Common myeloid progenitor, CD34-positive (primary cell): ENCODE measurements around the gene CFAP251.
"Not testable (repeated sequence)": the region's sequence is repeated elsewhere in the genome, so short reads cannot be mapped to it uniquely, and the experiment has no call there.

Experiments
- CTCF ChIA-PET: fragments of 350-600 bp; sonication (Branson Sonifier 250); formaldehyde crosslinking; loops from one replicate; lab custom pipeline; 2021; ENCODE audit warnings: antibody characterized with exemption; lab: Charles Lee
- POLR2A ChIA-PET: fragments of 350-600 bp; sonication (Branson Sonifier 250); formaldehyde crosslinking; loops from one replicate; lab custom pipeline; 2021; ENCODE audit warnings: antibody characterized with exemption; lab: Charles Lee
- DNase-seq, 3 donors: peaks; one replicate each; pipeline versions ENCODE4 v3.0.0 to v3.0.0-alpha.2; 2013
- H3K27ac ChIP-seq, 2 experiments: 1 replicate in 1 of 2; 2 replicates in 1 of 2; pipeline ENCODE4 v1.7.0; 2013; ENCODE audit warnings: inconsistent platforms in 2 of 2, low read length in 2 of 2, mild to moderate bottlenecking in 2 of 2, low read depth in 1 of 2, moderate library complexity in 1 of 2; ENCODE audit not compliant: severe bottlenecking in 2 of 2, insufficient read depth in 1 of 2, poor library complexity in 1 of 2
- H3K27me3 ChIP-seq, 5 experiments: replicated peaks in 2 of 5; 1 replicate in 3 of 5; 2 replicates in 2 of 5; pipeline versions ENCODE4 v1.6.1 to v1.7.0; 2013; ENCODE audit warnings: low read length in 4 of 5, mild to moderate bottlenecking in 2 of 5, moderate library complexity in 2 of 5, inconsistent platforms in 1 of 5; ENCODE audit not compliant: insufficient read depth in 5 of 5, control insufficient read depth in 4 of 5
- H3K36me3 ChIP-seq, 4 experiments: 1 replicate in 2 of 4; 2 replicates in 2 of 4; pipeline versions ENCODE4 v1.6.1 to v1.7.0; 2013; ENCODE audit warnings: low read length in 3 of 4, control low read depth in 1 of 4, mild to moderate bottlenecking in 1 of 4; ENCODE audit not compliant: control insufficient read depth in 4 of 4, insufficient read depth in 4 of 4
- H3K4me1 ChIP-seq, 4 experiments: 1 replicate in 3 of 4; 2 replicates in 1 of 4; pipeline versions ENCODE4 v1.6.1 to v1.7.1; 2013; ENCODE audit warnings: low read length in 3 of 4, mild to moderate bottlenecking in 3 of 4, control low read depth in 1 of 4, inconsistent platforms in 1 of 4, moderate library complexity in 1 of 4; ENCODE audit not compliant: control insufficient read depth in 4 of 4, insufficient read depth in 4 of 4; ENCODE audit errors: control extremely low read depth in 1 of 4
- H3K4me3 ChIP-seq, 7 experiments: 1 replicate in 4 of 7; 2 replicates in 3 of 7; pipeline versions ENCODE4 v1.5.1 to v1.7.0; 2013; ENCODE audit warnings: mild to moderate bottlenecking in 7 of 7, low read length in 6 of 7, moderate library complexity in 6 of 7, inconsistent platforms in 2 of 7, low read depth in 2 of 7, control low read depth in 1 of 7; ENCODE audit not compliant: insufficient read depth in 4 of 7, control insufficient read depth in 1 of 7; ENCODE audit errors: extremely low read depth in 1 of 7
- H3K9me3 ChIP-seq, 5 experiments: 1 replicate in 4 of 5; 2 replicates in 1 of 5; pipeline versions ENCODE4 v1.6.1 to v1.7.1; 2013; ENCODE audit warnings: low read length in 4 of 5, mild to moderate bottlenecking in 2 of 5, inconsistent platforms in 1 of 5, low read depth in 1 of 5, moderate library complexity in 1 of 5; ENCODE audit not compliant: control insufficient read depth in 4 of 5, insufficient read depth in 2 of 5; ENCODE audit errors: control extremely low read depth in 1 of 5
- WGBS: methylation state at CpG from one replicate; pipeline ENCODE4 v1.1.5; 2013; ENCODE audit not compliant: insufficient coverage; 5-methylcytosine and 5-hydroxymethylcytosine counted together

CFAP251 gene

DNA sequence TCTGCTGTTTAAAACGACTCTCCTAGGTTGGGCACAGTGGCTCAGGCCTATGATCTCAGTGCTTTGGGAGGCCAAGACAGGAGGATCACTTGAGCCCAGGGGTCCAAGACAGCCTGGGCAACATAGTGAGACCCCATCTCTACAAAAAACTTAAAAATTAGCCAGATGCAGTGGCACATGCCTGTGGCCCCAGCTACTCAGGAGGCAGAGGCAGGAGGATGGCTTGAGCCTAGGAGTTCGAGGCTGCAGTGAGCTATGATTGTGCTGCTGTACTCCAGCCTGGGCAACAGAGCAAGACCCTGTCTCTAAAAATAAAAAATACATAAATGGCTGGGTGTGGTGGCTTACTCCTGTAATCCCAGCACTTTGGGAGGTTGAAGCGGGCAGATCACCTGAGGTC is 123.1 kb downstream of the CFAP251 start:
- H3K27me3 ChIP-seq, DNase-seq, H3K4me1 ChIP-seq, H3K27ac ChIP-seq, POLR2A ChIA-PET, H3K4me3 ChIP-seq: not testable (repeated sequence)
- CTCF ChIA-PET, result interaction anchor here (2.1 kb wide), 1 partner anchor 82 kb away, joined by 8 read pairs; no protein-coding TSS in a partner anchor
- Histone ChIP-seq H3K36me3 (peaks cover 18 to 66% (median 50%) of the 10 kb centered on the region in 4 experiments), H3K9me3 (peaks cover 0 to 11% (median 0%) of the 10 kb centered on the region in 5 experiments)
- 100% methylated on average over 2 of the region's 3 CpGs for WGBS

DNA sequence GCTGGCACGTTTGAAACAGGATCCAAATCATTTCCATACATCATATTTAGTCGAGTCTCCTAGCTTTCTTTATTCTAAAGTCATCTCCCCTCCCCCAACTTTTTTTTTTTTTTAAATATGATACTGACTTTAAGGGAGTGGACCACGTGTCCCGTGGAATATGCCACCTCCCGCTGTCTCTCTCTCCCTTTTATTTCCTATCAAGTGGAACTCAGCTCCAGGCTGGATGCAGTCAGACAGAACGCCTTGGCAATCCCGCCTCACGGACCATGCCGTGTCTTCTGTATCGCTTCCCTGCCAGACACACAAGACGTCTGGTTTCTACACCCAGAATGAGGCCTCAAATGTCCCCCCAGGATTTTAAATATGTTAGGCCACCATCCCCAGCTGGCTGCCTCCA is 124.5 kb downstream of the CFAP251 start:
- POLR2A ChIA-PET, result interaction anchor here (0.7 to 1.2 kb wide), 3 partner anchors 20 to 217 kb away, joined by 3 read pairs; no protein-coding TSS in a partner anchor
- peaks cover 14 to 68% (median 45%) of the 10 kb centered on the region in 4 experiments for H3K36me3 ChIP-seq
- no peaks in the 10 kb centered on the region for H3K4me1 ChIP-seq
- H3K9me3 ChIP-seq, result peaks cover 0 to 11% (median 0%) of the 10 kb centered on the region in 5 experiments
- CTCF ChIA-PET, result interaction anchor here (0.8 to 2.1 kb wide), 4 partner anchors 13 to 148 kb away, joined by 3 to 8 read pairs (median 4); no protein-coding TSS in a partner anchor
- H3K4me3 ChIP-seq, result no peak overlapping the region
- 93% methylated on average over 4 of the region's 11 CpGs for WGBS
- no peak overlapping the region for H3K27ac ChIP-seq
- no peaks in the 10 kb centered on the region for H3K27me3 ChIP-seq
- no peak for DNase-seq

DNA sequence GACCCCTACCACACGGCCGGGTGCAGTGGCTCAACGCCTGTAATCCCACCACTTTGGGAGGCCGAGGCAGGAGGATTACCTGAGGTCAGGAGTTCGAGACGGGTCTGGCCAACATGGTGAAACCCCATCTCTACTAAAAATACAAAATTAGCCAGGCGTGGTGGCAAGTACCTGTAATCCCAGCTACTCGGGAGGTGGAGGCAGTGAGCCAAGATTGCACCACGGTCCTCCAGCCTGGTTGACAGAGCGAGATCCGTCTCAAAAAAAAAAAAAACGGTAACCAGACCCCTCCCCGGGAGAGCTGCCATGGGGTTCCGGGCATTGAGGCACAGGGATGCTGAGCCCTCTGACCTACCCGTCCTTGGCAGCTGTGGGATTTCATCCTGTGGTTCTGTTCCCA is 125.1 kb downstream of the CFAP251 start:
- no peak for DNase-seq
- Histone ChIP-seq H3K27ac (no peak overlapping the region), H3K27me3 (no peaks in the 10 kb centered on the region), H3K36me3 (peaks cover 13 to 66% (median 45%) of the 10 kb centered on the region in 4 experiments), H3K4me1 (no peaks in the 10 kb centered on the region), H3K9me3 (peaks cover 0 to 11% (median 0%) of the 10 kb centered on the region in 5 experiments), H3K4me3 (no peak overlapping the region)
- WGBS, result 96% methylated on average over 13 of the region's 15 CpGs
- ChIA-PET CTCF (interaction anchor here (0.8 to 3.7 kb wide), 4 partner anchors 14 to 147 kb away, joined by 3 to 21 read pairs (median 4); no protein-coding TSS in a partner anchor), POLR2A (interaction anchor here (0.7 kb wide), 1 partner anchor 173 kb away, joined by 3 read pairs; no protein-coding TSS in a partner anchor)

DNA sequence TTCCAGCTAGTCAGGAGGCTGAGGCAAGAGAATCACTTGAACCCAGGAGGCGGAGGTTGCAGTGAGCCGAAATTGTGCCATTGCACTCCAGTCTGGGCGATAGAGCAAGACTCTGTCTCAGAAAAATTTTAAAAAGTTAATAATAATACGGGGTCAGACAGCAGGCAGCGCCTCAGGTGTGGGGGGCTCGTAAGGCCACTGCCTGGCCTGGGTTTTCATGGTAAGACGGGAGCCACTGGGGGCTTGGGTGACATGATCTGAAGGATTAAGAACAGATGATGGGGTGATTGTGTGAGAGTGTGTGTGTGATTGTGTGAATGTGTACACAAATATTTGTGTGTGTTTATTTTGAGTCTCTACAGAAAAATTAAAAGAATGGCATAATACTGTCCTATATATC is 126.9 kb downstream of the CFAP251 start:
- no peaks in the 10 kb centered on the region for H3K27me3 ChIP-seq
- peaks cover 7 to 69% (median 47%) of the 10 kb centered on the region in 4 experiments for H3K36me3 ChIP-seq
- WGBS, result 100% methylated on average over 7 of the region's 7 CpGs
- H3K27ac ChIP-seq, result no peak overlapping the region
- ChIA-PET CTCF (interaction anchor here (3.7 kb wide), 1 partner anchor 78 kb away, joined by 21 read pairs; no protein-coding TSS in a partner anchor), POLR2A (no interaction called here)
- no peak overlapping the region for H3K4me3 ChIP-seq
- no peaks in the 10 kb centered on the region for H3K4me1 ChIP-seq
- DNase-seq, result peak in 1 of 3 donors; percentile 39
- H3K9me3 ChIP-seq, result peaks cover 0 to 11% (median 0%) of the 10 kb centered on the region in 5 experiments

DNA sequence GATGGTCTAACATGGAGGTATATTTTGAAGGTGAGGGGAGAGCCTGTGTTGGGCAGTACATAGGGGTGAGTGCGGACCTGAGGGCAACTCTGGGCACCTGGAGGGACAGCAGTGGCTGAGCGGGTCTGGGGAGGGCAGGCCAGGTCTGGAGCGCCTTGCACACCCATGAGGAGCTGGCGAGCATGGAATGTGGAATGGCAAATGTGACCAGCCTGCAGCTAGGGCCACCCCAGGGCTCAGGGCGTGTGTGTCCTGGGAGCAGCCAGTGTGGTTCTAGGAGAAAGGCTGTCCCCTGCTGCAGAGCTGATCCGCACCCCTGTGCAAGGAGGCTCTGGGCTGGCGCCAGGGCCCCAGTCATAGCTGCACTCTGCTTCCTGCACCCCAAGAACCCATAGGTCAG is 127.8 kb downstream of the CFAP251 start:
- H3K27me3 ChIP-seq, result no peaks in the 10 kb centered on the region
- peaks cover 7 to 69% (median 52%) of the 10 kb centered on the region in 4 experiments for H3K36me3 ChIP-seq
- ChIA-PET POLR2A (no interaction called here), CTCF (interaction anchor here (0.6 to 3.7 kb wide), 6 partner anchors 8 to 128 kb away, joined by 3 to 21 read pairs (median 3); partner anchors contain the start of gene CFAP251)
- H3K4me3 ChIP-seq, result no peak overlapping the region
- no peak for DNase-seq
- no peaks in the 10 kb centered on the region for H3K4me1 ChIP-seq
- no peak overlapping the region for H3K27ac ChIP-seq
- 98% methylated on average over 7 of the region's 7 CpGs for WGBS
- peaks cover 0 to 11% (median 0%) of the 10 kb centered on the region in 5 experiments for H3K9me3 ChIP-seq

DNA sequence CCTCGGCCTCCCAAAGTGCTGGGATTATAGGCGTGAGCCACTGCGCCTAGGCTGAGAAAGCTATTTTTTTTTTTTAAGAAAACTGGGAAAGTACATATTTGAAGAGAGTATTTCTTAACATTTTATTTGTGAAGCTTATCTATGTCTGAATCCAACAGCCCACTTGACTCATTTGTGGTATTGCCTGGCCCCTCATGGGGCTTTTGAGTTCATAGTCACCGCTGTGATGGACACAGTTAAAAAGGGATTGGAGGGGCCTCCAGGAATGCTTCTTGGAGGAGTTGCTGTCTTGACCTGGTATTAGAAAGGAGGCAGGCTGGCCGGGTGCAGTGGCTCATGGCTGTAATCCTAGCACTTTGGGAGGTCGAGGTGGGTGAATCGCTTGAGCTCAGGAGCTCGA is 129.8 kb downstream of the CFAP251 start:
- CTCF ChIA-PET, result interaction anchor here (0.6 to 1.3 kb wide), 5 partner anchors 10 to 144 kb away, joined by 3 to 7 read pairs (median 4); partner anchors contain the start of gene CFAP251
- POLR2A ChIA-PET, result interaction anchor here (0.6 kb wide), 1 partner anchor 93 kb away, joined by 5 read pairs; no protein-coding TSS in a partner anchor
- H3K4me3 ChIP-seq, result no peak overlapping the region
- no peak overlapping the region for H3K27ac ChIP-seq
- no peak for DNase-seq
- H3K36me3 ChIP-seq, result peaks cover 3 to 66% (median 48%) of the 10 kb centered on the region in 4 experiments
- no peaks in the 10 kb centered on the region for H3K27me3 ChIP-seq
- no peaks in the 10 kb centered on the region for H3K4me1 ChIP-seq
- H3K9me3 ChIP-seq, result peaks cover 0 to 11% (median 0%) of the 10 kb centered on the region in 5 experiments
- WGBS, result 97% methylated on average over 5 of the region's 8 CpGs

DNA sequence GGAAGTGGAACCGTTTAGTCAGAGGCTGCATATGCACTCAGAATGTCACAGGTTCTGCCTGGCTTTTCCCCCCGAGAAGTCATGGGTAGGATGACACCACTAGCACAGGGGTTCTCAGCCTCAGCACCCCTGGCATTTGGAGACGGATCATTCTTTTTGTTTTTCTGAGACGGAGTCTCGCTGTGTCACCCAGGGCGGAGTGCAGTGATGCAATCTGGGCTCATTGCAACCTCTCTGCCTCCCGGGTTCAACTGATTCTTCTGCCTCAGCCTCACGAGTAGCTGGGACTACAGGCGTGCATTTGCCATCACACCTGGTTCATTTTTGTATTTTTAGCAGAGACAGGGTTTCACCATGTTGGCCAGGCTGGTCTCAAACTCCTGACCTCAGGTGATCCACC is 131.4 kb downstream of the CFAP251 start:
- CTCF ChIA-PET, result interaction anchor here (1.5 to 2.2 kb wide), 2 partner anchors 70 to 88 kb away, joined by 4 to 9 read pairs; no protein-coding TSS in a partner anchor
- no peaks in the 10 kb centered on the region for H3K4me1 ChIP-seq
- no peak overlapping the region for H3K4me3 ChIP-seq
- peaks cover 3 to 56% (median 39%) of the 10 kb centered on the region in 4 experiments for H3K36me3 ChIP-seq
- no peaks in the 10 kb centered on the region for H3K27me3 ChIP-seq
- DNase-seq, result no peak
- H3K27ac ChIP-seq, result no peak overlapping the region
- peaks cover 0 to under 1% (median 0%) of the 10 kb centered on the region in 5 experiments for H3K9me3 ChIP-seq
- POLR2A ChIA-PET, result no interaction called here
- WGBS, result 97% methylated on average over 9 of the region's 9 CpGs
